CD8-positive, alpha-beta memory T cell (primary cell): ENCODE data around the gene FTMT. TPM values are rescaled to one million over a fixed set of nuclear protein-coding genes. Genes with fewer than 3 reads are reported as not detected.
"Not testable (repeated sequence)": the region's sequence is repeated elsewhere in the genome, so short reads cannot be mapped to it uniquely, and the experiment has no call there.

Experiments used
- CTCF ChIA-PET: fragments of 350-600 bp; sonication (Branson Sonifier 250); formaldehyde crosslinking; loops from one replicate; lab custom pipeline; 2021; ENCODE audit warnings: antibody characterized with exemption; lab: Charles Lee
- POLR2A ChIA-PET: fragments of 350-600 bp; sonication (Branson Sonifier 250); formaldehyde crosslinking; loops from one replicate; lab custom pipeline; 2021; ENCODE audit warnings: antibody characterized with exemption; lab: Charles Lee
- DNase-seq, 5 donors: peaks; one replicate each; pipeline versions ENCODE4 v3.0.0 to v3.0.0-alpha.2; 2020 to 2022; ENCODE audit warnings: mixed read lengths in 1 of 5
- H3K27ac ChIP-seq: one replicate; pipeline ENCODE4 v1.7.0; 2013; ENCODE audit warnings: low read depth, mild to moderate bottlenecking, low read length, moderate library complexity
- H3K27me3 ChIP-seq: 2 replicates; pipeline ENCODE4 v1.7.0; 2013; ENCODE audit warnings: low read length, mild to moderate bottlenecking; ENCODE audit not compliant: insufficient read depth, poor library complexity, severe bottlenecking
- H3K36me3 ChIP-seq: 2 replicates; pipeline ENCODE4 v1.7.0; 2013; ENCODE audit warnings: mild to moderate bottlenecking, low read length, moderate library complexity; ENCODE audit not compliant: insufficient read depth
- H3K4me1 ChIP-seq: 2 replicates; pipeline ENCODE4 v1.7.0; 2013; ENCODE audit warnings: mild to moderate bottlenecking, low read length, moderate library complexity; ENCODE audit not compliant: insufficient read depth
- H3K4me3 ChIP-seq: 2 replicates; pipeline ENCODE4 v1.7.0; 2013; ENCODE audit warnings: mild to moderate bottlenecking, low read length
- H3K9me3 ChIP-seq: 2 replicates; pipeline ENCODE4 v1.7.0; 2013; ENCODE audit warnings: mild to moderate bottlenecking, low read length
- H3K27ac Mint-ChIP-seq, 8 donors: one replicate each; pipeline ENCODE4 v1.8.0; 2020 to 2021; ENCODE audit warnings: mixed read lengths in 8 of 8, mild to moderate bottlenecking in 6 of 8, inconsistent platforms in 3 of 8, moderate library complexity in 3 of 8
- H3K27me3 Mint-ChIP-seq, 2 donors: one replicate each; pipeline ENCODE4 v1.8.0; 2020 to 2021; ENCODE audit warnings: mixed read lengths in 2 of 2, mild to moderate bottlenecking in 1 of 2, moderate library complexity in 1 of 2
- H3K36me3 Mint-ChIP-seq, 3 donors: one replicate each; pipeline ENCODE4 v1.8.0; 2020 to 2021; ENCODE audit warnings: mixed read lengths in 3 of 3, inconsistent platforms in 1 of 3, mild to moderate bottlenecking in 1 of 3
- H3K4me1 Mint-ChIP-seq, 3 donors: one replicate each; pipeline ENCODE4 v1.8.0; 2020 to 2021; ENCODE audit warnings: mixed read lengths in 3 of 3, inconsistent platforms in 1 of 3, mild to moderate bottlenecking in 1 of 3
- H3K4me3 Mint-ChIP-seq, 7 donors: one replicate each; pipeline ENCODE4 v1.8.0; 2020 to 2021; ENCODE audit warnings: mixed read lengths in 7 of 7, mild to moderate bottlenecking in 6 of 7, moderate library complexity in 4 of 7, inconsistent platforms in 2 of 7
- H3K9me3 Mint-ChIP-seq, 5 donors: one replicate each; pipeline ENCODE4 v1.8.0; 2020 to 2022; ENCODE audit warnings: mixed read lengths in 5 of 5, mild to moderate bottlenecking in 3 of 5, moderate library complexity in 2 of 5, inconsistent platforms in 1 of 5
- polyA plus RNA-seq: library from polyadenylated mRNA; unstranded; fragments of 300-500 nt; fragmentation: Illumina TruSeq; gene quantifications from one replicate; pipeline ENCODE4 v1.2.3, GENCODE V29; 2021
- total RNA-seq, 2 experiments: library from RNA; stranded (reverse); gene quantifications; one replicate each; pipeline ENCODE4 v1.2.3, GENCODE V29; 2021

FTMT gene
- total RNA-seq (not detected), polyA plus RNA-seq (not detected)

DNA sequence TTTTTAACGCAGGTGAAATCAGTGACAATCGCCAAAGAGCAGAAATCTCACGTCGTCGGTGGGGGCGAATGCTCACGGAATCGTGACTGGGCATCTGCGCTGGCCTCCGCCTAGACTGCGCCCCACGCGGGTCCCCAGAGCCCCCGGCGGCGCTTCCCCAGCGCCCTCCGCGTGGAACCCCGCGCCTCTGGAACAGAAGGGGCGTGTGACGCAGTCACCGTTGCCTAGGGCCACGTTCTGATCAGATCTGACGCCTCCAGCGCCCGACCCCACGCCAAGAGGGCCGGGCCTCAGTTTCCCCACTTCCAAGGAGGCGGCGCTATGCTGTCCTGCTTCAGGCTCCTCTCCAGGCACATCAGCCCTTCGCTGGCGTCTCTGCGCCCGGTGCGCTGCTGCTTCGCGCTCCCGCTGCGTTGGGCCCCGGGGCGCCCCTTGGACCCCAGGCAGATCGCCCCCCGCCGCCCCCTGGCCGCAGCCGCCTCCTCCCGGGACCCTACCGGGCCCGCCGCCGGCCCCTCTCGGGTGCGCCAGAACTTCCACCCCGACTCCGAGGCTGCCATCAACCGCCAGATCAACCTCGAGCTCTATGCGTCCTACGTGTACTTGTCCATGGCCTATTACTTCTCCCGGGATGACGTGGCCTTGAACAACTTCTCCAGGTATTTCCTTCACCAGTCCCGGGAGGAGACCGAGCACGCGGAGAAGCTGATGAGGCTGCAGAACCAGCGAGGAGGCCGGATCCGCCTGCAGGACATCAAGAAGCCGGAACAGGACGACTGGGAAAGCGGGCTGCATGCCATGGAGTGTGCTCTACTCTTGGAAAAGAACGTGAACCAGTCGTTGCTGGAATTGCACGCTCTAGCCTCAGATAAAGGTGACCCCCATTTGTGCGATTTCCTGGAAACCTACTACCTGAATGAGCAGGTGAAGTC lies at the start of gene FTMT:
Gene FTMT (plus strand): TSS at position 240 of the 932 bp plus-strand sequence. CDS start 82 bp downstream, at position 322.
- Histone ChIP-seq H3K4me1 (no peaks in the 10 kb centered on the region), H3K9me3 (no peaks in the 10 kb centered on the region), H3K4me3 (no peak within 1 kb of the TSS), H3K27me3 (no peaks in the 10 kb centered on the region), H3K27ac (no peak within 1 kb of the TSS), H3K36me3 (no peaks in the 10 kb centered on the region)
- H3K4me1 Mint-ChIP-seq = no peaks in the 10 kb centered on the region
- peaks cover 0 to 4% (median 0%) of the 10 kb centered on the region in 5 donors for H3K9me3 Mint-ChIP-seq
- ChIA-PET CTCF (no interaction called here), POLR2A (no interaction called here)
- DNase-seq = no peak
- no peaks in the 10 kb centered on the region for H3K36me3 Mint-ChIP-seq
- H3K27me3 Mint-ChIP-seq = no peaks in the 10 kb centered on the region
- H3K27ac Mint-ChIP-seq = no peak within 1 kb of the TSS
- no peak within 1 kb of the TSS for H3K4me3 Mint-ChIP-seq

DNA sequence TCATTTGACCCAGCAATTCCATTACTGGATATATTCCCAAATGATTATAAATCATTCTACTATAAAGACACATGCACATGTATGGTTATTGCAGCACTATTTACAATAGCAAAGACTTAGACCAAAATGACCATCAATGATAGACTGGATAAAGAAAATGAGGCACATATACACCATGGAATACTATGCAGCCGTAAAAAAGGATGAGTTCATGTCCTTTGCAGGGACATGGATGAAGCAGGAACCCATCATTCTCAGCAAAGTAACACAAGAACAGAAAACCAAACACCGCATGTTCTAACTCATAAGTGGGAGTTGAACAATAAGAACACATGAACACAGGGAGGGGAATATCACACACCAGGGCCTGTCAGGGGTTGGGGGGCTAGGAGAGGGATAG lies 46.4 kb upstream of the FTMT start:
- H3K9me3 ChIP-seq, H3K36me3 ChIP-seq, H3K36me3 Mint-ChIP-seq, H3K4me1 ChIP-seq, DNase-seq, H3K27me3 Mint-ChIP-seq, H3K27me3 ChIP-seq, H3K4me1 Mint-ChIP-seq, CTCF ChIA-PET, POLR2A ChIA-PET, H3K27ac Mint-ChIP-seq, H3K4me3 ChIP-seq, H3K27ac ChIP-seq, H3K4me3 Mint-ChIP-seq: not testable (repeated sequence)
- peaks cover 0 to 14% (median 8%) of the 10 kb centered on the region in 5 donors for H3K9me3 Mint-ChIP-seq

DNA sequence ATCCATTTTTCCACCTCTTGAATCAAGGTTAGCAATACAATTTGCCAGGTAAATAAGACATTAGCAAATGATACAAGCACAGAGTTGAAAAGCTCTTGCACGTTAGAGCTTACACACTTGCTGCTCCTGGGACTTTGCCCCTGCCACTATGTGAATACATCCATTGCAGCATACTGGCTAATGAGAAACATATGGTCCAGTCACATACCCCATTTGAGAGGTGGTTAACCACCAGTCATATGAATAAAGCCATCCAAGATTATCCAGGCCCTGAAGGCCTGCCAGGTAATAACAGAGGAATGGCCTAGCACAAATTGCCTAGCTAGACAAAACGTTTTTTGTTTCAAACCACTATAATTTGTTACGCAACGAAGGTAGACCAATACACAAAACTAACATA lies 45.8 kb upstream of the FTMT start:
- H3K36me3 ChIP-seq = no peaks in the 10 kb centered on the region
- H3K27me3 ChIP-seq = no peaks in the 10 kb centered on the region
- Mint-ChIP-seq H3K4me3 (no peak overlapping the region), H3K36me3 (no peaks in the 10 kb centered on the region), H3K27me3 (no peaks in the 10 kb centered on the region), H3K4me1 (no peaks in the 10 kb centered on the region), H3K9me3 (peaks cover 2 to 17% (median 9%) of the 10 kb centered on the region in 5 donors), H3K27ac (no peak overlapping the region)
- no peak for DNase-seq
- POLR2A ChIA-PET = no interaction called here
- no peaks in the 10 kb centered on the region for H3K9me3 ChIP-seq
- no peak overlapping the region for H3K27ac ChIP-seq
- CTCF ChIA-PET = no interaction called here
- no peaks in the 10 kb centered on the region for H3K4me1 ChIP-seq
- no peak overlapping the region for H3K4me3 ChIP-seq

DNA sequence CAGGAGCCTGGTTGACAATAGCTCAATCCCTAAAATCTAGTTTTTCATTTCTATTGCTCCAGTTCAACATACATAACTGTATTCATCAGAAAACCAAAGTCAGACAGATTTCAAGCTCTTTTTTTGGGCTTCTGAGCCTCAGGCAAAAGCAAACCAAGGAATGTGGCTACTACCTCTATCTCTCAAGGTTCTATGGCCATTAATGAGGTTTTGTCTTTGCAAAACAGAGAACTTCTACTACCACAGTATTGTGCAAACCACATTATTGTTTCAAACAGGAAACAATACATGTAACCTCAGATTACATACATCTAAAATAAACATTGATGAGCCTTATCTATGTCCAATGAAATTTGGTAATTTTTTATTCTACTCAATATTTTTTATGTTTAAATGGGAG lies 35.5 kb upstream of the FTMT start:
- ChIA-PET CTCF (no interaction called here), POLR2A (no interaction called here)
- H3K27me3 Mint-ChIP-seq = no peaks in the 10 kb centered on the region
- Histone ChIP-seq H3K4me1 (no peaks in the 10 kb centered on the region), H3K36me3 (no peaks in the 10 kb centered on the region), H3K9me3 (no peaks in the 10 kb centered on the region), H3K27ac (no peak overlapping the region), H3K4me3 (no peak overlapping the region), H3K27me3 (no peaks in the 10 kb centered on the region)
- no peaks in the 10 kb centered on the region for H3K4me1 Mint-ChIP-seq
- H3K9me3 Mint-ChIP-seq = peaks cover 0 to 7% (median 4%) of the 10 kb centered on the region in 5 donors
- H3K27ac Mint-ChIP-seq = no peak overlapping the region
- no peaks in the 10 kb centered on the region for H3K36me3 Mint-ChIP-seq
- no peak overlapping the region for H3K4me3 Mint-ChIP-seq
- DNase-seq = no peak

DNA sequence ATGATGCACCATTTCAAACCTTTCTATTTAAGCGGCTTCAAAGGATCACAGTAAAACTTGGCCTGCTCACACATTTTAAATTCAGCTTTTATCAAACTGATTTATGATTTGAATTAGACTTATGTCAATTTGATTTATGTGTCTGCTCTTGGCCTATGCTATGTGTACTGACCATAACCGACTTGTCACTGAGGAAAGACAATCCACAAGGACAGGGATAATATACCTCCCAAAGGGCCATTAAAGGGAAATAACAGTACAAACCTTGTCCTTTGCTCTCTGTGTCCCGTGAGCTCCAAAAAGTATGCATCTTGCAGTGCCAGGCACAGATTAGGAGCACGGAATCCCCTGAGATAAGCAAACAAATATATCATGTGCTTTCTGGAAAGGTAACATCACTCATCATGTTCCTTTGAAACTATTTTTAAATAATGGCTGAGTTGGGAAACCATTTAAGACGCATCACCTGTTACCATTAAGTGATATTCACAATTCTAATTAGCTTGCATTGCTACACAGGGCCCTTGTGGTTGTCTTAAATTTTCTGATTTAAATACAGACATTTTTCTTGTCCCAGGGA lies 31.9 kb upstream of the FTMT start:
- no peak for DNase-seq
- no peaks in the 10 kb centered on the region for H3K4me1 ChIP-seq
- H3K4me3 ChIP-seq = no peak overlapping the region
- H3K27ac ChIP-seq = no peak overlapping the region
- Mint-ChIP-seq H3K27me3 (no peaks in the 10 kb centered on the region), H3K4me3 (no peak overlapping the region), H3K4me1 (no peaks in the 10 kb centered on the region), H3K9me3 (peaks cover 0 to 7% (median under 1%) of the 10 kb centered on the region in 5 donors), H3K27ac (no peak overlapping the region), H3K36me3 (no peaks in the 10 kb centered on the region)
- POLR2A ChIA-PET = no interaction called here
- no peaks in the 10 kb centered on the region for H3K36me3 ChIP-seq
- no peaks in the 10 kb centered on the region for H3K27me3 ChIP-seq
- no peaks in the 10 kb centered on the region for H3K9me3 ChIP-seq
- CTCF ChIA-PET = no interaction called here

DNA sequence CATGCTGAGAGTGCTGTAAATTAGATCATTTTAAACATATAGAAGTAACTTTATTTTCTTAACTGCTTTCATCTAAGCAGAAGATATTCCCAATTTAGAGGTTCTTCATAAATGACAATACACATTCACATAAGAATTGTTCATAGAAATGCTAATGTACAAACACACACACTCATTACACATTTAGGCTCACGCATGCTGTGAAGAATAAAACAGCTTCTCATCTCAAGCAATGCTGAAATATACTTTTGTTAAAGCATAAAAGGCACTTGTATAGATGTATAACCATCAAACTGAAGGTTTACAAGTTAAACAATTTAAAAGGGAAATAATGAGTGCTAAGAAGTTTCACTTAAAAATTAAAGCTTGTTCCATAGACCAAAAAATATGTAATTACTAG lies 18.1 kb upstream of the FTMT start:
- Mint-ChIP-seq H3K36me3 (no peaks in the 10 kb centered on the region), H3K4me3 (no peak overlapping the region), H3K27ac (no peak overlapping the region), H3K27me3 (peaks cover 0 to 1% of the 10 kb centered on the region in 2 donors), H3K9me3 (peaks cover 0 to 7% (median 2%) of the 10 kb centered on the region in 5 donors), H3K4me1 (no peaks in the 10 kb centered on the region)
- ChIA-PET POLR2A (no interaction called here), CTCF (no interaction called here)
- H3K36me3 ChIP-seq = no peaks in the 10 kb centered on the region
- H3K27ac ChIP-seq = no peak overlapping the region
- H3K27me3 ChIP-seq = no peaks in the 10 kb centered on the region
- DNase-seq = no peak
- no peaks in the 10 kb centered on the region for H3K4me1 ChIP-seq
- H3K9me3 ChIP-seq = no peaks in the 10 kb centered on the region
- H3K4me3 ChIP-seq = no peak overlapping the region

DNA sequence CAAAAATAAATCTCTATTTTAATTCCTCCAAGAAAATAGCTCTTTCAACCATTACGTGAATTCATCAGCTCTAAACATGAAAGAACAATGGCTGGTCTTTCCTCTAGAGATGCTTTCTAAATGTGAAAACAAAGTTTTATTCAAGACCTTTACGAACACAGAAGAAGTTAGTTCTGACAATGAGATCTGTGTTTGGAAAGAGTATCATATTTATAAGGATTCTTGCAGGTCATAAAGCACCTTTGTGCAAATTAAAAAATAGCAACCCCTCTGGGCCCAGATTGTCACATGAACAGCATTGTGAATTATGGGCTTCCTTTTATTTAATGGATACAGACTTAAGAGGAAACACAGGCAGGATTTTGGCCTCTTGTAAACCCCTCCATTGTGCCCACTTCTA lies 17.7 kb upstream of the FTMT start:
- no peaks in the 10 kb centered on the region for H3K27me3 ChIP-seq
- Mint-ChIP-seq H3K4me1 (no peaks in the 10 kb centered on the region), H3K27ac (no peak overlapping the region), H3K9me3 (peaks cover 0 to 7% (median 2%) of the 10 kb centered on the region in 5 donors), H3K4me3 (no peak overlapping the region), H3K36me3 (no peaks in the 10 kb centered on the region), H3K27me3 (peaks cover 0 to 1% of the 10 kb centered on the region in 2 donors)
- no peaks in the 10 kb centered on the region for H3K4me1 ChIP-seq
- no peak for DNase-seq
- H3K4me3 ChIP-seq = no peak overlapping the region
- CTCF ChIA-PET = no interaction called here
- no peaks in the 10 kb centered on the region for H3K9me3 ChIP-seq
- H3K27ac ChIP-seq = no peak overlapping the region
- POLR2A ChIA-PET = no interaction called here
- H3K36me3 ChIP-seq = no peaks in the 10 kb centered on the region

DNA sequence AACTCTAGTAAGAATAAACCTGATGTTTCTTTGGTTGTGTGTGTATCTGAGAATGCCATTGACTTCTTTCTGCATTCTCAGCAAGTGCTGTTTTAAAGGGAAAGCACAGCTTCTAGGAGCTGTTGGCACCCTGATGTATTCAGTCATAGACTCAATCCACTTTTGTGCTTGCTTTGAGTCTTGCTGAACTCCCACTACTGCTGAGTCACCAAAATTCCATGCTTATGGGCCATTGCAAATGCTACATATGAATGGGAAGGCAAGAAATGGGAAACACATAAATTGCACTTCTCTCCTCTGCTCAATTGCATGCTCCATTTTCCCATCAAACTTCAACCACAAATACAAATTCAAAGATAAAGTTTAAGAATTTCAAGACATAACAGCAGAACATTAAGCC lies 9.8 kb upstream of the FTMT start:
- H3K4me1 ChIP-seq = no peaks in the 10 kb centered on the region
- no peaks in the 10 kb centered on the region for H3K4me1 Mint-ChIP-seq
- no peak overlapping the region for H3K27ac ChIP-seq
- no peaks in the 10 kb centered on the region for H3K36me3 Mint-ChIP-seq
- no peak overlapping the region for H3K4me3 Mint-ChIP-seq
- H3K9me3 ChIP-seq = no peaks in the 10 kb centered on the region
- H3K27me3 Mint-ChIP-seq = no peaks in the 10 kb centered on the region
- no peak overlapping the region for H3K4me3 ChIP-seq
- POLR2A ChIA-PET = no interaction called here
- H3K27ac Mint-ChIP-seq = no peak overlapping the region
- no peaks in the 10 kb centered on the region for H3K27me3 ChIP-seq
- DNase-seq = no peak
- CTCF ChIA-PET = no interaction called here
- no peaks in the 10 kb centered on the region for H3K36me3 ChIP-seq
- H3K9me3 Mint-ChIP-seq = peaks cover 0 to under 1% (median 0%) of the 10 kb centered on the region in 5 donors
